Measurements from ENCODE around the gene TRPM4.
A peak's percentile ranks its signal among the peaks of the same experiment; 100 is the strongest.

The TRPM4 gene

GRCh38 chr19:49133621-49134454 is 23.8 kb upstream of the TRPM4 start:
- H3K9me3 ChIP-seq (ENCODE audit: insufficient read depth, low read depth, low read length) = peaks cover 19% of the 10 kb centered on the region
- no CpG with 5 or more reads among the region's 42 CpGs for WGBS (ENCODE audit: extremely low coverage, insufficient coverage, insufficient read length)
- H3K23ac ChIP-seq (ENCODE audit: low read length) = no peak overlapping the region

GRCh38 chr19:49135686-49136085 is 21.9 kb upstream of the TRPM4 start:
- H3K9me3 ChIP-seq (ENCODE audit: insufficient read depth, low read depth, low read length) = peaks cover 9% of the 10 kb centered on the region
- H3K9ac ChIP-seq (ENCODE audit: low read length) = no peak overlapping the region
- no peaks in the 10 kb centered on the region for H3K27me3 ChIP-seq (ENCODE audit: insufficient read depth, low read length)
- no peak overlapping the region for H3K18ac ChIP-seq (ENCODE audit: low read length)
- no peaks in the 10 kb centered on the region for H3K36me3 ChIP-seq (ENCODE audit: control insufficient read depth in 1 of 2, insufficient read depth in 2 of 2, low read length in 2 of 2)
- no peak overlapping the region for H4K8ac ChIP-seq (ENCODE audit: low read depth, low read length)
- no peak overlapping the region for H3K27ac ChIP-seq (ENCODE audit: low read depth, low read length)
- no peak overlapping the region for H3K4me3 ChIP-seq (ENCODE audit: low read depth, low read length)
- H3K4me2 ChIP-seq (ENCODE audit: low read length) = no peak overlapping the region
- no peaks in the 10 kb centered on the region for H3K79me2 ChIP-seq (ENCODE audit: control insufficient read depth, insufficient read depth, low read length, poor library complexity)
- DNase-seq = no peak
- H2BK5ac ChIP-seq (ENCODE audit: low read depth, low read length, poor library complexity) = no peak overlapping the region
- no peak overlapping the region for H4K91ac ChIP-seq (ENCODE audit: low read depth, low read length)
- no CpG with 5 or more reads among the region's 5 CpGs for WGBS (ENCODE audit: extremely low coverage, insufficient coverage, insufficient read length)
- H2AFZ ChIP-seq (ENCODE audit: insufficient read depth, low read length, poor library complexity) = no peak overlapping the region
- no peak overlapping the region for H4K12ac ChIP-seq (ENCODE audit: low read depth, low read length)
- H3K79me1 ChIP-seq (ENCODE audit: low read length) = no peaks in the 10 kb centered on the region
- no peak overlapping the region for H3K14ac ChIP-seq (ENCODE audit: low read length)
- H3K4me1 ChIP-seq (ENCODE audit: control insufficient read depth in 1 of 2, insufficient read depth in 2 of 2, low read length in 2 of 2) = no peaks in the 10 kb centered on the region
- H2BK120ac ChIP-seq (ENCODE audit: insufficient read depth, low read length, poor library complexity) = no peak overlapping the region
- H3K4ac ChIP-seq (ENCODE audit: low read depth, low read length) = no peak overlapping the region
- no peak overlapping the region for H3K23ac ChIP-seq (ENCODE audit: low read length)
- no peak overlapping the region for H2AK5ac ChIP-seq (ENCODE audit: low read length)
- H2BK12ac ChIP-seq (ENCODE audit: low read length) = no peak overlapping the region

More at GRCh38 chr19:49133621-49134454, 23.8 kb upstream of the TRPM4 start:
- peak; percentile 36 to 45 for DNase-seq
- Histone ChIP-seq H4K12ac (ENCODE audit: low read depth, low read length) (no peak overlapping the region), H3K79me2 (ENCODE audit: control insufficient read depth, insufficient read depth, low read length, poor library complexity) (no peaks in the 10 kb centered on the region), H3K14ac (ENCODE audit: low read length) (no peak overlapping the region), H3K4me2 (ENCODE audit: low read length) (no peak overlapping the region), H3K4me3 (ENCODE audit: low read depth, low read length) (no peak overlapping the region), H3K18ac (ENCODE audit: low read length) (no peak overlapping the region), H2AK5ac (ENCODE audit: low read length) (no peak overlapping the region), H2BK5ac (ENCODE audit: low read depth, low read length, poor library complexity) (no peak overlapping the region), H3K4ac (ENCODE audit: low read depth, low read length) (no peak overlapping the region), H3K9ac (ENCODE audit: low read length) (no peak overlapping the region), H2BK120ac (ENCODE audit: insufficient read depth, low read length, poor library complexity) (no peak overlapping the region), H4K8ac (ENCODE audit: low read depth, low read length) (no peak overlapping the region), H3K79me1 (ENCODE audit: low read length) (no peaks in the 10 kb centered on the region), H3K4me1 (ENCODE audit: control insufficient read depth in 1 of 2, insufficient read depth in 2 of 2, low read length in 2 of 2) (no peaks in the 10 kb centered on the region), H2AFZ (ENCODE audit: insufficient read depth, low read length, poor library complexity) (no peak overlapping the region), H2BK12ac (ENCODE audit: low read length) (no peak overlapping the region), H3K36me3 (ENCODE audit: control insufficient read depth in 1 of 2, insufficient read depth in 2 of 2, low read length in 2 of 2) (no peaks in the 10 kb centered on the region), H3K27ac (ENCODE audit: low read depth, low read length) (no peak overlapping the region), H4K91ac (ENCODE audit: low read depth, low read length) (no peak overlapping the region), H3K27me3 (ENCODE audit: insufficient read depth, low read length) (no peaks in the 10 kb centered on the region)

- Histone ChIP-seq H3K4me1 (ENCODE audit: control insufficient read depth in 1 of 2, insufficient read depth in 2 of 2, low read length in 2 of 2) (no peaks in the 10 kb centered on the region), H2AK5ac (ENCODE audit: low read length) (no peak overlapping the region), H2BK5ac (ENCODE audit: low read depth, low read length, poor library complexity) (no peak overlapping the region), H3K18ac (ENCODE audit: low read length) (no peak overlapping the region), H3K9me3 (ENCODE audit: insufficient read depth, low read depth, low read length) (peaks cover 12% of the 10 kb centered on the region), H3K14ac (ENCODE audit: low read length) (no peak overlapping the region), H3K79me2 (ENCODE audit: control insufficient read depth, insufficient read depth, low read length, poor library complexity) (no peaks in the 10 kb centered on the region), H3K79me1 (ENCODE audit: low read length) (no peaks in the 10 kb centered on the region), H2AFZ (ENCODE audit: insufficient read depth, low read length, poor library complexity) (no peak overlapping the region), H3K27ac (ENCODE audit: low read depth, low read length) (no peak overlapping the region), H3K4ac (ENCODE audit: low read depth, low read length) (no peak overlapping the region), H3K4me3 (ENCODE audit: low read depth, low read length) (no peak overlapping the region), H3K27me3 (ENCODE audit: insufficient read depth, low read length) (no peaks in the 10 kb centered on the region), H3K36me3 (ENCODE audit: control insufficient read depth in 1 of 2, insufficient read depth in 2 of 2, low read length in 2 of 2) (no peaks in the 10 kb centered on the region), H4K8ac (ENCODE audit: low read depth, low read length) (no peak overlapping the region), H3K9ac (ENCODE audit: low read length) (no peak overlapping the region), H2BK120ac (ENCODE audit: insufficient read depth, low read length, poor library complexity) (no peak overlapping the region), H4K91ac (ENCODE audit: low read depth, low read length) (no peak overlapping the region), H3K4me2 (ENCODE audit: low read length) (no peak overlapping the region), H3K23ac (ENCODE audit: low read length) (no peak overlapping the region), H2BK12ac (ENCODE audit: low read length) (no peak overlapping the region), H4K12ac (ENCODE audit: low read depth, low read length) (no peak overlapping the region)
- WGBS (ENCODE audit: extremely low coverage, insufficient coverage, insufficient read length) = no CpG with 5 or more reads among the region's 10 CpGs
- peak; percentile 73 to 79 for DNase-seq
Measured at GRCh38 chr19:49136771-49137171, 20.8 kb upstream of the TRPM4 start.

- DNase-seq = no peak
- Histone ChIP-seq H3K79me2 (ENCODE audit: control insufficient read depth, insufficient read depth, low read length, poor library complexity) (no peaks in the 10 kb centered on the region), H3K4me2 (ENCODE audit: low read length) (no peak overlapping the region), H4K12ac (ENCODE audit: low read depth, low read length) (no peak overlapping the region), H2BK120ac (ENCODE audit: insufficient read depth, low read length, poor library complexity) (no peak overlapping the region), H4K8ac (ENCODE audit: low read depth, low read length) (no peak overlapping the region), H3K36me3 (ENCODE audit: control insufficient read depth in 1 of 2, insufficient read depth in 2 of 2, low read length in 2 of 2) (no peaks in the 10 kb centered on the region), H3K18ac (ENCODE audit: low read length) (no peak overlapping the region), H3K9ac (ENCODE audit: low read length) (peak overlapping the region; percentile 50), H3K79me1 (ENCODE audit: low read length) (no peaks in the 10 kb centered on the region), H3K23ac (ENCODE audit: low read length) (no peak overlapping the region), H3K4me1 (ENCODE audit: control insufficient read depth in 1 of 2, insufficient read depth in 2 of 2, low read length in 2 of 2) (peaks cover 0 to 6% of the 10 kb centered on the region in 2 experiments), H2BK12ac (ENCODE audit: low read length) (no peak overlapping the region), H2BK5ac (ENCODE audit: low read depth, low read length, poor library complexity) (no peak overlapping the region), H3K9me3 (ENCODE audit: insufficient read depth, low read depth, low read length) (peaks cover 3% of the 10 kb centered on the region), H3K4ac (ENCODE audit: low read depth, low read length) (no peak overlapping the region), H2AK5ac (ENCODE audit: low read length) (no peak overlapping the region), H3K27me3 (ENCODE audit: insufficient read depth, low read length) (no peaks in the 10 kb centered on the region), H3K14ac (ENCODE audit: low read length) (no peak overlapping the region), H3K27ac (ENCODE audit: low read depth, low read length) (no peak overlapping the region), H3K4me3 (ENCODE audit: low read depth, low read length) (no peak overlapping the region), H4K91ac (ENCODE audit: low read depth, low read length) (no peak overlapping the region), H2AFZ (ENCODE audit: insufficient read depth, low read length, poor library complexity) (no peak overlapping the region)
- WGBS (ENCODE audit: extremely low coverage, insufficient coverage, insufficient read length) = no CpG with 5 or more reads among the region's 7 CpGs
Measured at GRCh38 chr19:49140951-49141350, 16.6 kb upstream of the TRPM4 start.

Measured in trophoblast cell (in vitro differentiated cells and primary cell).